GM18861 (cell line): ENCODE measurements around the gene BLID.

Source experiments
- ATAC-seq: cut with Tn5 transposase; IDR thresholded peaks from one replicate; pipeline ENCODE4 v1.9.1; 2021; ENCODE audit not compliant: unreplicated experiment

Gene BLID

DNA sequence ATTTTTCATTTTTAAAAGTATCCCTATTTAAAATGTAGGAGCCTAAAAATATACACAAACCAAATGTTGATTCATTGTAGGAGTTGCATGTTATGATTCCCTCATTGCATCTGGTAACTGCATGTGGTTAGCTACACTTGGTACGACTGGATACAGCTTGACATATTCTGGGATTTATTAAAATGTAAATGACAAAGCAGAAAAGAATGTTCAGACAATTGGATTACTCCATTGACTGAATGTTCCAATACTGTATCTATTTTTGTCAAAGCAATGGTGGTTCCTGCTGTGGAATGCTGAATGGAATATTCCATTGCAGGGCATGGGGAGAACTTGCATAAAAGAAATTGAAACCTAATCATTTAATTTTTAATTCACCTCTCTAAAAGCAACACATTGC is 30.8 kb downstream of the BLID start:
- ATAC-seq: no peak

DNA sequence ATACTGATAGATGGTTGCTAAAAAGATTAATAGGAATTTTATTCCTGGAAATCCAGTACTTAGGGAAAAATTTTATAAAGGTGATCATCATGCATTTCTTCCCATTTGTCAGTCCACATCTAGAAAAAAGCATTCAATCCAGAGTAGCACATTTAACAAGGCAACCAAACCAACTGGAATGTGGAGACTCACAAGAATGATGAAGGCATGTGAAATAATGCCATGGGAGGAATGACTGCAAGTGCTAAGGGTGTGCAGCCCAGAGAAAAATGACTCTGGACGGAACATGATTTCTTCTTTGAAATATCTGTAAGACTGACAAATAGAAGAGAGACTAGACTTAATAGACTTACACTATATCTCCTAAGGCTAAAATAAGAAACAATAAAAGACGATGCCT is 33.8 kb downstream of the BLID start:
- no peak for ATAC-seq

DNA sequence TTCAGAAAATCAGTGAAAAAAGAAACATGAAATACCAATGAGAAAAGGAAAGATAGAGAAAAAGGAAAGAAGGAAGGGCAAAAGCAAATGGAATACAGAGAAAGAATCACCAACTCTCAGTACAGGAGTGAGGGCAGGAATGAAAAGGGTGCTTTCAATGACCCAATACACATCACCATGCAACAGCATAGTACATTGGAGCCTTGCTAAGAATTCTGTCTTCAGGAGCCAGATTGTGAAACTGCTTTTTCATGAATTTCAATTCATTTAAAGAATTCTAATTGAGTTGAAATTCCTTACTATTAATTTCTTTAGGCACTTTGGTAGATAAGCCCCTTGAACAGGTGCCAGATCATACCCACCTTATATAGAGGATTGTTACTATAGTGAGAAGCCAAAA is 34.9 kb downstream of the BLID start:
- no peak for ATAC-seq

DNA sequence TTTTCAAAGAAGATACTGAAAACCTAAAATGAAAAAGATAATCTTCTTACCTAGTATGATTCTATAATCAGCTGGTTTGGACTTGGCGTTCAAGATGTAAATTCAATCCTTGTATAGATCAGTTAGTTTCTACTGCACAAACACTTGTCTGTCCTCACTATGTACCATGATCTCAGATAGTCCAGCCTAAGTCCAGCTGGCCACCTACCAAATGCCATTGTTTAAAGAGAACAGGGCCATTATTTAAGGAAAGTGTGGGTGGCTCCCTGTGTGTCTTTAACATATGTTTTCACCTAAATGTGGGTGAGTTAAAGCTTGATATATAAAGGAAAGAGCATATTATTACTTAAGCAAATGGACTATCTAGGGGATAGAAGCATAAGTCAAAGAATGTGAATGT is 38.6 kb downstream of the BLID start:
- ATAC-seq: no peak

DNA sequence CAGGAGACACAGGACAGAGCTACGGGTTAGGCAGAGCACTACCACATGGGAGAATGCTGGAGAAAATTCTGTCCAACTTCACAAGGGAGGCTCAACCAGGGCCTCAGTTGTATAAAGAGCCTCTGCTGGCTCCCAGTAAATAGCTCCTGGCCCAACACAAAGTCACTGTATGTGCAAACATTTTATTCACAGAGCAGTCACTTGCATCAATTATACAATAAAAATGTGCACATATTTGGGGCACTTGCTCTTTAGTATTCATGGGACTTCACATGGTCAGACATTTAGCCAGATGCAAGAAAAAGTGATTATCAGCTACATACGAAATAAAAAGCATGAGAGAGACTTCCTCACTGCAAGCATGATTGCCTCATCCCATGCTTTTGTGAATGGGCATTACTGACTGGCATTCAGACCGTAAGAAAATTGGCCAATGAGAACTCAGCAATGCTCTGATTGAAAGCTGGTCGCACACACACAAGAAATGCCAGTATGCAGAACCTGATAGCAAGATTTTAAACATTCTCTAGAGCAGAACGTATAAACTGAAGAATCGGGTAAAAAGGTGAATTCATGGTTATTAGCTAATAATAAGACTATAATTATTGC is 39.4 kb downstream of the BLID start:
- ATAC-seq: no peak

DNA sequence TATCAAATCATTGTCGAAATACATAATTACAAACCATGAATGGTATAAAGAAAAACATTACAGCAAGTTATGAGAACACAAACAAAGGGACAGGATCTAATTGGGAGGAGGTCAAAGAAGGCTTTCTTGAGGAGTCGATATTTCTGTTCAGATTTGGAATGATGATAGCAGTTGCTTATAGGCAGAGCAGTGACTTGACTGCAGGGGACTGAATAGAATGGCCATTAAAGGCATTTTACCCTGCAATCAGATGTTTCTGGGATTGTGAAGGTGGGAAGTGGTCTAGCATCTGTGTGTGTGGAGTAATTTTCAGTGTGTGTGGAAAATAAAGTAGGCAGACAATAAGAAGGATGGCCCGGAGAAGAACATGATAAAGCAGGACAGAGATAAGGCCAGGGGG is 41.0 kb downstream of the BLID start:
- no peak for ATAC-seq

DNA sequence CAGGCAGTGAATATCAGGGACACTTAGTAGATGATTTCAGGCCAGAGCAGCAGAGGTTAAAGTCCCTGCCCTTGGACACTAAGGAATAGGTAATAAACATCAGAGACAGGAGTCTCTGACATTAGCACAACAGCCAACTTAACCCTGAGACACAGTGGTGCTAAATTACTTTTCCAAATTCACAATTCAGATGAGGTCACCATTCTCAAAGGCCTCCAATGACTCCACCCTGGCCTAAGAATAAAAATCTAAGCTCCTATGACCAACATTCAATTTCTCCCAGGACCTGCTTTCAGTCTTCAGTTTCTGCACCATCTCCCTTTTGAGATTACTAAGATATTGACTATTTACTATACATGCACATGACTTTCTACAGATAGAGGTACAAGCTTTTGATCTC is 42.0 kb downstream of the BLID start:
- ATAC-seq: no peak

DNA sequence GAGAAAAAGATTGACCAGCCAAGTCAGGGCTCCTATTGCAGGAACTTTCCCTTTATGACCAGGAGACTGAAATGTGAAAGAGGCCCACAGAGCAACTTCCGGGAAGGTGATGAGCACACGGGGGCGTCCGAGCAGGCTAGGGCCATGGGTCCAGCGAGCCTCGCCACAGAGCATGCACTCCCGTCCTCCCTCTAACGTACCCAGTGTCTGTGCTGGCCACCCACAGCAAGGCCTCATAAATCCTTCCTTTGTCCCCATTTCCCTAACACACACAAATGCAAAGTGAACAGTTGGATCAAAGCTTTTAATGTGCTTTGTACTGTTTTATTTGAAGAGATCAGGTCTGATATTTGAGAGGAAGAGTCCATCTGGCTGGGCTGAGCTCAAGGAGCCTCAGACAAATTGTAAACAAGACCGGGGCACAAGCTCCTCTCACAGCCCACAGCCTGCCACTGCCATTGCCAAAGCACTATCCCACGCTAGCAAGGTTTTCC is 44.3 kb downstream of the BLID start:
- ATAC-seq: no peak

DNA sequence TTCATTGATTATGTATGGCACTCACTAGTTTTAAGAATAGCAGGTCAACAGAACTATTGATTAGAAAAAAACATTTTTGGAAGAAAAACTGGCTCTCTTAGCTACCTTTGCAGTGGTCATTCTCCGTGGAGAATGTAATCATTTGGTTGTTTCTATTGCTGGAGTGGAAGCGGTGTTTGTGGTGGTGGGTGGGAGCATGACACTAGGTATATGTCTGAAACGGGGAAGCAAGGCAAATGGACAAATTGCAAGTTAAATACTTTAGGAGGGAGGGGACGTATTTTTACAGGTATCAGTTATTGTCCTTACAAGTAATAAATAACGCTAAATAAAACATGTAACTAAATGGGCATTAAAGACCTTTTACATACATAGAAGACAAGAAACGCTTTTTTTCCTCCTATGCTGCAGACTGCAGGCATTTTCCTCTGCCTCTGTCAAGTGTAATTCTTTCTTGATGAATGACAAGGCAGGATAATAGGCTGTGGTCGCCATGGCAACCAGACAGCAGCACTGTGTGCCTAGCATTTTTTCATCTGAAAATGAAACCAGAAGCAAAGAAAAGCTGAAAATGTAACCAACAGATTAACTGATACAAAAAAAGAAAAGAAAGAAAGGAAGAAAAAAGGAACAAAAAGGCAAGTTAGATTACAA is 46.2 kb downstream of the BLID start:
- no peak for ATAC-seq

DNA sequence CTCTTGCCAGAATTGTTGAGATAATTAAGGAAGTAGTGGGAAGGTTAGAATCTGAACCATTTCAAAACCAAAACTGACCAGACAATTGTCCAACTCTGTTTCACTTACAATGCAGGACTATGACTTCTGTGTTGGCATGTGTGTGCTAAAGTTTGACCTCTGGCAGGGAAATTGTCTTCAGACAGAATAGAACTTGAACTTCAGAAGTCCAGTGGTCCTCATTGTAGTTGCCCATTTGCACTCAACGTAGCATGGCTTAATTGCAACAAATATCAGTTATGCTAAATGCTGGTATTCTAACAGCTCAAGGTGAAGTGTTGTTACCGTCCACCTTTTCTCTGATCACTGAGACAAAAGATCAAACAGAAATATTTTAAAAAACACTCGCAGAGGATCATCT is 47.2 kb downstream of the BLID start:
- no peak for ATAC-seq

DNA sequence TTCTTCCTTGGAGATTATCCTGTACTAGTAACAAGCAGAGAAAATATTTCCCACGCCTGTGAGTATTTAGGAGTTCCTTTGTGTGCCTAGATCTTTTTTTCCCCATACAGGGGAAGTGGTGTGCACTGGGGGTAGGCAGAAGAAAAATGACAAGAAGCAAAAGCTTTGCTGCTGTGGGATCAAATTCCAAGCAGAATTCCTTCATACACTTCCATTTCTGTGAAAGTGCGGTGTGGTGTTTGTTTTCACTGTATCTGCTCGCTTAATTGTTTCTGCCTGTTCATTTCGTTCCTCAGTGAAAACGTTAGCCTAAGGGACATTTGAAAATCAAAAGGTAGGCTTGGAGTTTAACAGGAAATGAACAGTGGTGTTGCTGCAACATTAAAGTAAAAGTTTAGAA is 47.9 kb downstream of the BLID start:
- ATAC-seq: no peak
